PC-9 (cell line): Measurements from ENCODE around the gene MYO3B.

Source experiments
- CTCF ChIP-seq: fragments of 200-600 bp; sonication (generic); conservative IDR thresholded peaks from 2 replicates; pipeline ENCODE4 v1.6.1; 2017; ENCODE audit warnings: mixed run types, antibody characterized with exemption, mild to moderate bottlenecking, moderate library complexity
- EZH2 ChIP-seq: fragments of 200-600 bp; sonication (generic); IDR thresholded peaks from 2 replicates; pipeline ENCODE4 v1.8.0; 2017; ENCODE audit warnings: antibody characterized with exemption, low read depth

GRCh38 chr2:170345607-170346006 is 167.7 kb downstream of the MYO3B start:
- TF ChIP-seq CTCF (no peak), EZH2 (no peak)
